Erythroblast (primary cell): ENCODE measurements around the gene GPC4.

ENCODE experiments used
- GATA1 ChIP-seq: IDR thresholded peaks from 2 replicates; pipeline ENCODE4 v1.6.1; 2011; ENCODE audit warnings: low read depth, mild to moderate bottlenecking, control low read depth, low read length, moderate library complexity
- POLR2A ChIP-seq: IDR thresholded peaks from 2 replicates; pipeline ENCODE4 v1.6.1; 2011; ENCODE audit warnings: mild to moderate bottlenecking, low read length

GRCh38 chrX:133314281-133314680 lies 101.0 kb downstream of the GPC4 start:
- TF ChIP-seq POLR2A: no peak
- TF ChIP-seq GATA1: no peak
